GM12873 (cell line): ENCODE data around the gene ART4.

Source experiments
- TF ChIP-seq, protein P1 (sequence below): IDR thresholded peaks from 2 replicates; pipeline ENCODE4 v1.5.1; 2012; ENCODE audit warnings: low read depth, mild to moderate bottlenecking, moderate library complexity, low read length, control low read depth; ENCODE audit not compliant: insufficient read depth; ENCODE audit errors: missing control alignments

ART4 gene

DNA sequence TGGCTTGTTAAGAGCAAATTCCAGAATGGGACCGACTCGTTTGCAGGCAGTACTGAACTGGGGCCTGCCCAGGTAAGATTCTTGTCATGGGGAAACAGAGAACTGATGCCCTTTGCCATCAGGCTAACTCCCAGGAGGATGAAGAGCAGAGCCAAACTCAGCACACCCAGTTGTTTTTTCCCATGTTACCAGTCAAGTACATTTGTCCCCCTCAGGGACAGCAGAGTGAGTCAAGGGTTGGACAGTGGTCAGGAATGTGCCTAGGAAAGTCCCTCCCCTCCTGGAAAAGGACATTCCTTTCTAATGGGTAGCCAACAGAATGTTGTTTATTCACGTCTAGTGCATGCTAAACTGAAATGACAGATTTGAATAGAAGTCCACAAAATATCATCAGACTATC, 1.6 kb downstream of the ART4 start:
- TF ChIP-seq, protein P1, sequence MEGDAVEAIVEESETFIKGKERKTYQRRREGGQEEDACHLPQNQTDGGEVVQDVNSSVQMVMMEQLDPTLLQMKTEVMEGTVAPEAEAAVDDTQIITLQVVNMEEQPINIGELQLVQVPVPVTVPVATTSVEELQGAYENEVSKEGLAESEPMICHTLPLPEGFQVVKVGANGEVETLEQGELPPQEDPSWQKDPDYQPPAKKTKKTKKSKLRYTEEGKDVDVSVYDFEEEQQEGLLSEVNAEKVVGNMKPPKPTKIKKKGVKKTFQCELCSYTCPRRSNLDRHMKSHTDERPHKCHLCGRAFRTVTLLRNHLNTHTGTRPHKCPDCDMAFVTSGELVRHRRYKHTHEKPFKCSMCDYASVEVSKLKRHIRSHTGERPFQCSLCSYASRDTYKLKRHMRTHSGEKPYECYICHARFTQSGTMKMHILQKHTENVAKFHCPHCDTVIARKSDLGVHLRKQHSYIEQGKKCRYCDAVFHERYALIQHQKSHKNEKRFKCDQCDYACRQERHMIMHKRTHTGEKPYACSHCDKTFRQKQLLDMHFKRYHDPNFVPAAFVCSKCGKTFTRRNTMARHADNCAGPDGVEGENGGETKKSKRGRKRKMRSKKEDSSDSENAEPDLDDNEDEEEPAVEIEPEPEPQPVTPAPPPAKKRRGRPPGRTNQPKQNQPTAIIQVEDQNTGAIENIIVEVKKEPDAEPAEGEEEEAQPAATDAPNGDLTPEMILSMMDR, result no peak

DNA sequence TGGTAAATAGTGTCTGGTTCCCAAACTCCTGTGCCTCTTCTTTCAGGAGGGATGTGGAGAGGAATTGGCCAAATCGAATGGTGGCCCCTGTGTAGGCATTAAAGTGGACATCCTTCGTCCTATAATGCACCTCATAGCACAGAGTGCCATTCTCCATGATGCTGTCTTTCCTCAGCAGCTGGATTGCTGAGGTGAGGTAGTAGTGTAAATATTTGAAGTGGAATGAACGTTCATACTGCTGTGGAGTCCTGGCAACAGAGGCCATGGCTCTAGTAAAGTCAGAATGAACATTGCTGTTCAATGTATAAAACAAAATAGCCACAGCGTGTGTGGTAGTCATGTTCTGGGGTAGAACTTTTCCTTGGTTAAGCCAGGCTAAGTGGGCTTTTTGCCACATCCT, 2.7 kb downstream of the ART4 start:
- TF ChIP-seq, protein P1, result no peak

DNA sequence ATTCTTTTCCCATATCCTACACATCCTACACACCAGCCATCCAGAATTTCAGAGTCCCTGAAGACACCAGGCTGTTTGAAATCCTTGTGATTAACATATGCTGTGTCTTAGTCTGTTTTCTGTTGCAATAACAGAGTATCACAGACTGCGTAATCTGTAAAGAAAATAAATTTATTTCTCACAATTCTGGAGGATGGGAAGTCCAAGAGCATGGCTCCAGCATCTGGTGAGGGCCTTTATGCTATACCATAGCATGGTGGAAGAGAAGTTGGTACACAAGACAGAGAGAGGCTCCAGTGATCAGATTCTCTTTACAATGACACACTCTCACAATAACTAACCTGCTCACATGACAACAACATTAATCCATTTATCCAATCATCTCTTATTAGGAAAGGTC, 4.1 kb downstream of the ART4 start:
- TF ChIP-seq, protein P1, result no peak

DNA sequence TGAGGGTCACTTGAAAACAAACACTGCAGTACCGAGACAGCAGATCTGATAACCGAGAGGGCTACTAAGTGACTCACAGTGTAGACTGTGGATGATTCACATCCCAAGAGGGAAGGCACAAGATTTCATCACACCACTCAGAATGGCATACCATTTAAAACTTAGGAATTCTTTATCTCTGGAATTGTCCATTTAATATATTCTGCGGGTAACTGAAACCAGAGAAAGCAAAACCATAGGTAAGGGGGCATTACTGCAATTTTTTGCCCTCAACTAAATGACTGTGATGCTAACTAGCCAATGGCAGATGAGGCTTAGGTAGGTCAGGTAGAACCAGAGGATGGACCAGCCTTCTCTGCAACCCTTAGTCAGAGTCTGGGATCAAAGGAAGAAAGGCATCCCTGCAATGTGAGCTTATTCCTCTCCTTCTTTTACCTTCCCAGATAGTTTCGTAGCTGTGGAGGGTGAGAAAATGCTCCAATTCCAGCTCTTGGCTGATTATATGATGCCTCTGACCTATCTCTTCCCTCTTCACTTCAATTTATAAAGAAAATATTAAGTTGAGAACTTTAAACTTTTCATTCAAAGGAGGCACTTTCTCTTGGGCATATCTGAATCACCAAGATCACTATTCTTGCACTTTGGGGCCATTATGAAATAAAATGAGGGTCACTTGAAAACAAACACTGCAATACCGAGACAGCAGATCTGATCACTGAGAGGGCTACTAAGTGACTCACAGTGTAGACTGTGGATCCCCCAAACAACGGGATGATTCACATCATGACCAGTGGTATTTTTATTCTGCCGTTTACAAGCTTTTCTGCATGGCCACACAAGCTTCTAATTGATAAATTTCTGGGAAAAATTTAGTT, 6.8 kb downstream of the ART4 start:
- TF ChIP-seq, protein P1, result no peak

DNA sequence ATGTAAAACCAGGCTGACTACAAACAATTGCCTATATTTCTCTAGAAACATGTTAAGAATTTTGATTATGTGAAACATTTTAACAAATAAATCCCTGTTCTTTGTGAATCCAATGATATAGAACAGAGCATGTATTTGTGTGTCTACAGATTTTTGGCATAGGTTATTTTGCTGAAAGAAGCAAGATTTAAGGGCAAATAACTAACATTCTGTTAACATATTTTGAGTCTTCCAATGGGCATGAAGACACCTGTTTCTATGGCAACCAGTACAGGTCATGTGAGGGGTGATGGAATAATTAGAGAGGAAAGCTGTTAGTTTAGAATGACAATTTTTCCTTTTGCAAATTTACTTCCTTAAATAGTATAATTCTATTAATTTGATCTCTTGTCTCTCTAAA, 8.8 kb downstream of the ART4 start:
- TF ChIP-seq, protein P1, result no peak

DNA sequence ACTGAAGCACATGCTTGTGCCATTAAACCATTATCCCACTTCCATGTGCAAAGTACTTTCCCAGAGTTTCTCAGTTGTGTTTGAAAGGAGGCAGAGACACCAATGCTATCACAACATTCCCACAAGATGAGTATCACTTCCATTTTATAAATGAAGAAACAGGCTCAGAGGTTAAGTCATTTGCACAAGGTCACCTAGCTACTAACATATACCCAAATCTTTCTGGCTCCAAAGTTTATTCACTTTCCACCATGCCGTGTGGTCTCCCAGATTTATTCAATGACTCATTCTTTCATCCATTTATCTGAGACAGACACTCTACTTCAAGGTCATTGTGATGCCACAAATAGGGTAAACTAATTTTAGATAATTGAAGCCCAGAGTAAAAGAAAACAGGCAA, 9.4 kb downstream of the ART4 start:
- TF ChIP-seq, protein P1, result no peak

DNA sequence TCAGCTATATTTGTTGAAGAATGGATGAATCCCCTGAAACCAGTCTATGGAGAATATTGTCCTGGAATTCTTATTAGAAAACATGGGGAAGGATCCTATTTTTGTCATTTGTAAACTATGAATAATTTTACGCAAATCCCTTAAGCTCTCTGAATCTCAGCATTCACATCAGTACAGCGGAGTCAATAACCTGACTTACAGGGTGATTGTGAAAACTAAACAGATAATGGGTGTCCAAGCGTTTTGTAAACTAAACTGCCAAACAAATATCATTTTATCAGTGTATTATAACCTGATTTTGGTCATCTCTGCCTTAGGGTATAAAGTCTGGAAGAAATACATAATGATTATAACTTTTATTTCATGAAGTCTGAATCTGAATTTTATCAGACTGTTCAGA, 10.0 kb downstream of the ART4 start:
- TF ChIP-seq, protein P1, result no peak
